TTC549 (cell line): Measurements from ENCODE around the gene UNC5C.

Source experiments
- FAIRE-seq: peaks from 2 replicates; lab custom pipeline; 2012; peaks lifted over from hg19 to GRCh38; lab: Jason Lieb, UNC

Gene UNC5C

DNA sequence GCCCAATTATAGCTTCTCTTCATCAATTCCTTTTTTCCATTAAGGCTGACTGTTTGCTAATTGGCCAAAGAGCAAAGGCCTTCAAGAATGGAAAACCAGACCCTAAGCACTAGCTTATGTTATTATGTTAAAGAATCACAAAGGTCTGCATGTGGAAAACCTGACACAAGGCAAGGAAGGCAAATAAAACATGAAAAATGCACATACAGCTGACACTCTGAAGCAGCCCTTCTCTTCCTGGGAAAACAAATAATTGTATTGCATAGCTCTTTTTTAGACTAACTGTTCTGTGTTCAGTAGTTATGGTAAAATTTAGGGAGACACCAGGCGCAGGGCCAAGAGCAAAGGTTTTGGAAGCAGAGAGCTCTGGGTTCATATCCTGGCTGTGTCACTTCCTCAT is 223.1 kb downstream of the UNC5C start:
- no peak for FAIRE-seq

DNA sequence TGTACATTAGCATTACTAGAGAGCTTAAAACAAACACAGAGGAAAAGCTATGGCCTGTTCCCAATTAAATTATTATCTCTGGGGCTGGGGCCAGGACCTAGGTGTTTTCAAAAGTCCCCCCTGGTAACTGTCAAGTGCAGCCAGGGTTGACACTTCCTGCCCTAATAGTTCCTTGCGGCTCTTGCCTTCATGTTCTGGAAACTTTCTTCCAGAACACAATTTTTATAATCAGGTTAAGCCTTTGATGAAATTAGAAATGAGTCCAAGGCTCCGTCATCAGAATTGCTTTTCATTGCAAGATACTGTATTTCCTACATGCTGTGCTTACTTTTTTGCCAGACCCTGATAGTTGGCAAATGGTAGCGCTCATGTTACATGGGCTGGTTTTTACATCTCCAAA is 229.6 kb downstream of the UNC5C start:
- FAIRE-seq = no peak

DNA sequence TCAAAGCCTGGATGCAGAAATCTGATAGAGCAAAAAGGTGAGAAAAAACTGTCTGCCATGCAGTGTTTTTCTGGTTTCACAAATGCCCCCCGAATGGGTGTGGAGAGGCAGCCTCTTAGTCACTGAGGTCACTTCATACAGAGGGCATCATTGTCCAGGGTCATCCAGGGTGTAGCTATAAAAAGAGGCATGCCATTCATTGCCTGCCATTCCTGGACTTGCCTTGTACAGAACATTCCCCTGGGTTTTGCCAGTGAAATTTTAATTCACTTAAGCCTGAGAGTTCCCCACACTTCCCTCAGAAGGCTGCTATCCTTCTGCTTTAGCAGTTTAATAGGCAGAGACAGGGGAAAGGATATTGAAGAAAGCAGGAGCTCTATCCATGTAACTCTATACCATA is 230.3 kb downstream of the UNC5C start:
- FAIRE-seq = no peak

DNA sequence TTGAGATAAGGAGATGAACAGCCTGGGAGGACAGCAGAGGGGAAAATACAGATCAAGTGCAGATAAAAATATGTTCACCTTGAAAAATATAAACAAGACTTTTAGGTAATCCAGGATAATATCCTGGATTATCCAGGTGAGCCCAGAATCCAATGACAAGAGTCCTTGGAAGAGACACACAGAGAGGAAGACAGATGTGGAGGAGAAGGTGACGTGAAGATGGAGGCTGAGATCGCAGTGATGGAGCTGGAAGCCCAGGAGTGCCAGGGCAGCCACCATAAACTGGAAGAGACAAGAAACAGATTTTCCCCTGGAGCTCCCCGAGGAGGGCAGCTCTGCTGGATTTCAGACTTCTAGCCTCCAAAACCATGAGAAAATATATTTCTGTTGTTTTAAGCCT is 230.7 kb downstream of the UNC5C start:
- FAIRE-seq = no peak

- no peak for FAIRE-seq
These were observed 231.5 kb downstream of the UNC5C start for GRCh38 chr4:95317085-95317793.

- no peak for FAIRE-seq
These were observed 234.2 kb downstream of the UNC5C start for GRCh38 chr4:95314573-95314972.

DNA sequence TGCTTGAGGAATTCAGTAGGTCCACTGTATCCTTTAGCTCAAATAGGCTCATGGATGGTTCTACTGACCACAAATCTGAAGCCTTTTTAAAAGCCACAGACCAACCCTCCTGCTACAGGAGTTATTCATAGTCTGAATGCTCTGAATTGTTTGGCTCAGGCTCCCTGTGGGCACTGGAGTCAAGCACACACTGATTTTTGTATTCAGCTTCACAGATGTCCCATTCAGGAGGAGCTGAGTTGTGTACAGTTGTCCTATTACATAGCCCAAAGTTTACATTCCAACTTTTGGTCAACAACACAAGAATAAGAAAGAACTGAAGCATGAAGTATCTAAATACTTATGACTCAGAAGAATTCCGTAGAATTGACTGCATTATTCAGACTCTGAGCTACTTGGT is 243.9 kb downstream of the UNC5C start:
- FAIRE-seq = no peak

DNA sequence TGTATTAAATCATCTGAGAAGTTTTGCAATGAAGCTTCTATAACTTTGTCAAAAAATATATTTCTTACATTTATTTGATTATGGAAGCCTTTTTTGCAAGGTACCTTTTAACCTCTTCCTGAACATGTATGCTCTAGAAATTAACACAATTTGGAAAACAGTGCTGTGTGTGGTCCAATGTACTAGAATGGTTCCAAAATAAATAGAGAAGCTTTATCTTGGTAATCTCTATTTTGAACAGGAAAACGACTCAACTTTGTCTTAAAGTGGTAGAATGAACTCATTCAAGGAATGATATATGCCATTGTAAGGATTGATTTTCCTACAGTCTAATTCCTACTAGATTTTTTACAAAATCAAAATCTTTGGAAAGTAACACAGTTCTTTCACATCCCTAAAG is 248.5 kb downstream of the UNC5C start:
- no peak for FAIRE-seq

GRCh38 chr4:95296052-95296451 is 252.7 kb downstream of the UNC5C start:
- FAIRE-seq = no peak

DNA sequence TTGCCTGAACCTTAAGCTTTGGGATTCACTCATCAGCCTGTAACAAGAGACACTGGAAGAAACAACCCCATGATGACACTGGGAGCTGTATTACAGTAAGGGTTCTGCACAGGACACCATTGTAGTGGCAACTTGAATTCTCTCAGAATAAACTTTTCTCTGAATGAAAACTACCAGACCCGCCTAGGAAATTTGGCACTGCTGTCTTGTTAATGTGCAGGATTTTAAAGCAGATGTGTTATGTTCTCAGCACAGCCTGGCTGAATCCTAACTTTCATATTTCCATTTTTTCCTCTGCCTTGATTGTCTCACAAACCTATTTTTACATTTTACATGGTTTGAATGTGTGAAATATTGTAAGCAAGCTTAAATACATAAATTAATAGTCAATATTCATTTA is 253.6 kb downstream of the UNC5C start:
- FAIRE-seq = no peak

GRCh38 chr4:95294321-95294720 is 254.5 kb downstream of the UNC5C start:
- FAIRE-seq = no peak

GRCh38 chr4:95293014-95293413 is 255.8 kb downstream of the UNC5C start:
- FAIRE-seq = no peak

DNA sequence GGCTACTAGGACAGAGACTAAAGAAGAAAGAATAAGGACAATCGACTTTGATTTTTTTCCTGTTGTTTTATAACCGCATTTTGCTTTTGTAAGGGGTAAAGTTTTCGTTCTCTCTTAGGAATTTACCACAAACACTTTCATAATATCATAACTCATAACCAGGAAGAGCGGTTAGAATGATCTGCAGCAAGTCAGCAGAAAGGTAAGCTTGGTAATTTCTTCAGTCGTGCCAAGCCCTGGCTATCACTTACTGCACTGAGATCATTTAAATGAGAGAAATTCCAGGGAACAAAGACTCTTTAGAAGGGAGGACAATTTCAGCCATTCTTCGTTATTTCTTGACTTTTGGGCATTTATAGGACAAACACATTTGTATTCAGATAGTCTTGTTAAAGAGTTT is 258.1 kb downstream of the UNC5C start:
- no peak for FAIRE-seq

GRCh38 chr4:95289028-95289634 is 259.6 kb downstream of the UNC5C start:
- no peak for FAIRE-seq

- no peak for FAIRE-seq
These were observed 260.2 kb downstream of the UNC5C start for GRCh38 chr4:95288552-95288951.

DNA sequence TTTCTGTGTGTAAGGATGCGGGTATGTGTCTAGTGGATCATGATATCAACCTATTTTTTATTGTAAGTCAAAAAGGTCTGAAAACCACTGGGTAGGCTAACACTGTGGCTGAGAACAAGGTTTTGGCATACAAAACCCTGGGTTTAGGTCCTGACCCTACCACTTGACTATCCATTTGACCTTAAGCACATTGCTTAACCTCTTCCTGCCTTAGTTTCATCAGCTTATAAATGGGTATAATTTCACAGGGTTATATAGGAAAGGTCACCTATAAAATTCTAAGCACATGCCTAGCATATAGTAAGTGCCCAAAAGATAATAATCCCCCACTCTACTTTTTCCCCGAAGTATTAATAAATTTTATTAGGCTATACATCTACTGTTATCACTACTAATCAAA is 263.0 kb downstream of the UNC5C start:
- no peak for FAIRE-seq

DNA sequence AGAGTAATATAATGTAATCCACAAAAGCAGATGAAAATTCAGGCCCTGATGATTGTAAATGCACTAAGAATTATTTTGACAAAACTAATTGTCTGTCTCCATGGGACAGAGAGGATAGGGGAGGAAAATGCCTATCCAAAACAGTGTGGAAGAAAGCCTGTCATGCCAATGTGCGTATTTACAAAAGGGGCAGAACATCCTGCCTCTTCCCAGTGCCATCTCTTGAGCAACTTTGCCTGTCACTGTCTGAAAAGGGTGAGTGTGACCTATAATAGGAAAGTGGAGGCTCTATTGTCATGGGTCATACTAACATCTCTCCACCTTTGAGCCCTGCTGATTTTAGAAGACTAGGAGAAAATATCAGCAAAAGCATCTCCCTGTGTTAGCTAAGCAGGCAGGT is 264.1 kb downstream of the UNC5C start:
- no peak for FAIRE-seq

GRCh38 chr4:95283320-95283719 is 265.5 kb downstream of the UNC5C start:
- no peak for FAIRE-seq

DNA sequence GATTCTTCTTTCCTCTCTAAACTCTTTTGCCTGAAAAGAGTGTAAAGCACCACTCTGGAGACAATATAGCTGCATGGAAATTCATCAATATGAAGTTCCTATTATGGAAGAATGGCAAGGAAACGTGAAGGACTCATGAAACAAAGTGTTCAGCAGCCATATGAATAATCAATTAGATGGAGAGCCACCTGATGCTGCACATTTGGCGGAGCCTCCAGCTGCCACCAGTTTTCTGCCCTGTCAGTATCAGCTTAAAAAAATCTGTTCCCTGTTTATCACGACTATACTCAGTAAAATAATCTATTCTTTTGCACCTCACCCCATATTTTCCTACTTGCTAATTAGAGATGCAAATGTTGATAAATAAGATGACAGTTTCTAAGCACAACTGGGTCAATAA is 276.0 kb downstream of the UNC5C start:
- no peak for FAIRE-seq

DNA sequence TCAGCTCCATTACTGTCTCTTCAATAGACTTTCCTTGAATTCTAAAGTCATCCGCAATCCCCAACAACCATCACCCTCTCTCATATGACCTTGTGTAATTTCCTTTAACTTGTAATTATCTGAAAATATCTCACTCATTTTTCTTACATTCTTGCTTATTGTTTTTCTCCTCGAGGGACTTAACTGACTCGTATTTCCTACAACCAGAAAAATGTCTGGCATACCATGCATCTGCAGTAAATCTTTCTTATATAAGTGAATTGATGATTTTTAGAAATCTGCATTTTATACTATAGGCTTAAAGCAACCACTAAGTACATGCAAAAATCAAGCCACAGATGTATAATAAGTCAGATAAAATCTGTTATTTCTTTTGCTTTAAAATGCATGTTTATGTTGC is 276.7 kb downstream of the UNC5C start:
- no peak for FAIRE-seq

DNA sequence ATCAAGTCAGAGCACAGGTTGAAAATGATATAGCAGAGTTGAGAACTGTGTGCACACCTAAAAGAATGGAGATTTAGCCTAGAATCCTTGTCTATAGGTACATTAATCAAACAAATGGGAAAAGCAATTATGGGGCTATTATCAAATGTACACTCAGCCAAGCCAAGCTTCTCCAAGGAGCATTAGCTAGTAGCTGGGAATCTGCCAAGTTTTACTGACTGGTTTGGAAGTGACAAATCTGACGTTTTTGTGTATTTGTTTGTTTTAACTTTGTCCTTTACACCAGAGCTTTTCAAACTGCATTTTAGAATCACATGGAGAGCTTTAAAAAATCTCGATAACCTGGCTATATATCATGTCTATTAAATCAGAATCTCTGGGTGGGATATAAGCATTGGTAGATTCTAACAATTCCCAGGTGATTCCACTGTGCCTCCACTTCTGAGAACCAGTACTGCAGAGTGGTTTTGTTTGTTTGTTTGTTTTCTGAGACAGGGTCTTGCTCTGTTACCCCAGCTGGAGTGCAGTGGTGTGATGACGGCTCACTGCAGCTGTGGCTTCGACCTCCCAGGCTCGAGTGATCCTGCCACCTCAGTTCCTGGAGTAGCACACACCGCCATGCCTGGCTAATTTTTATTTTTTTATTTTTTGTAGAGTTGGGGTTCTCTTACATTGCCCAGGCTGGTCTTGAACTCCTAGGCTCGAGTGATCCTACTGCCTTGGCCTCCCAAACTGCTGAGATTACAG is 279.8 kb downstream of the UNC5C start:
- no peak for FAIRE-seq

DNA sequence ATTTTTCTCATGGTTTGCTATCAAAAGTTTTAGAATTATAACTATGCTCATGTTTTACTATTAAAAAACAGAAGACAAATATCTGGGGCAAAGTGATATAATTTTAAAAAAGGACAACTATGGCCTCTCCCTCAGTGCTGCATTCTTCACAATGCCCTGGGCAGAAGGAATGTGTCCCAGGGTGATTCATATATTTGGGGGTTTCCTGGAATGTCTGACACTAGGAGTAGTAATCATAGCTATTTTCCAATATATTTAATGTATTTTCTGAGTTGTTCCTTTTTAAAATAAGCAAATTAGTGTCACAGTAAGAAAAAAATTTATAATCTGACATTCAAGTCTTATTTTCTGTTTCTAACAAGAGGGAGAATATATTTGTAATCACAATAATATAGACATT is 281.7 kb downstream of the UNC5C start:
- no peak for FAIRE-seq

DNA sequence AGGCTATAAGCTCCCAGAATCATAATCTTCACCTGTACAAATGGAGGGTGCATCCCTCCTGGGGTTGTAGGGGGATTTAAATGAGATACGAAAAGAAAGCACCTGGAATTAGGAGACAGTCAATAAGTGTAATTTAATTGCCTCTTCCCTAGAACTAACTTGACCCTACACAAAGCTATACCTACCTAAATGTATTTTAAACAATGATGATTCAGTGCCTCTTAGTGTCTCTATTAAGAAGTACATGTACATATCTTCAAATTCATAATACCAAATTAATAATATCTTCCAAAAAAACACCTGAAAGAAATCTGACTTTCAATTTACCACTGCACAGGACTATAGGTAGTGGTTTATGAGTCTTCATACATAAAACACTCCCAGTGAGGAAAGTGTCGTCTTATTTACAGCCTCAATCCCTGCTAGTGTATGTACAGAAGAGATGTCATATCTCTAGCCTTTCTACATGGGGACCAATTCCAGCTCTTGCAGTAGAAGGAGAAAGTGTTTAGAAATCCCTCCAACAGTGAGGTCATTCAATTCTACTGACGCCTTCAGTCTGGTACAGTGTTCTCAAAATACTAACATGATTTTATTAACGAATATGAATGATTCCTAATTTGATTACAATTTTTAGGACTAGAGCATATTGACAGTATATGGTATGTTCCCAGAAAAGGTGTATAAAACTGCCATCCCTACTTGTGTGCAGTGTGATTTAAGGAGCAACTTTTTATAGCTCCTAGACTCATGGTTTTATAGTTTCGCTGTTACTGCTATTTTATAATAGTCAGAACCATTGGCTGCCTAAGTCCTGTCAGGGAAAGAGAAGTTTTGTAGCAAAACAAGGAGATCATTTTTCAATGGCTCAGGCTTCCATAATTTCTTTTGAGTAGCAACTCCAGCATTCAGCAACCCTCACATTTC is 282.7 kb downstream of the UNC5C start:
- no peak for FAIRE-seq
